GM18502 (cell line): ENCODE data around the gene LRRC14B.

Experiments
- ATAC-seq: cut with Tn5 transposase; IDR thresholded peaks from one replicate; pipeline ENCODE4 v1.9.1; 2021; ENCODE audit warnings: mild to moderate bottlenecking; ENCODE audit not compliant: unreplicated experiment, poor library complexity

LRRC14B gene

GRCh38 chr5:191036-191948 is at the start of gene LRRC14B:
TSS of gene LRRC14B (plus strand) at chr5:191495. CDS start at chr5:191539, 44 bp downstream.
- ATAC-seq: no peak

- ATAC-seq: no peak
These were observed 49.5 kb upstream of the LRRC14B start for GRCh38 chr5:141761-142160.

GRCh38 chr5:142246-142810 is 49.0 kb upstream of the LRRC14B start:
- ATAC-seq: no peak

- no peak for ATAC-seq
These were observed 48.3 kb upstream of the LRRC14B start for GRCh38 chr5:143041-143440.

- ATAC-seq: no peak
These were observed 46.4 kb upstream of the LRRC14B start for GRCh38 chr5:144941-145340.

- no peak for ATAC-seq
These were observed 45.5 kb upstream of the LRRC14B start for GRCh38 chr5:145585-146323.

- ATAC-seq: no peak
These were observed 43.5 kb upstream of the LRRC14B start for GRCh38 chr5:147751-148150.

- ATAC-seq: no peak
These were observed 41.4 kb upstream of the LRRC14B start for GRCh38 chr5:149745-150485.

GRCh38 chr5:150746-151145 is 40.5 kb upstream of the LRRC14B start:
- ATAC-seq: no peak

GRCh38 chr5:152077-152476 is 39.2 kb upstream of the LRRC14B start:
- no peak for ATAC-seq

- ATAC-seq: no peak
These were observed 38.0 kb upstream of the LRRC14B start for GRCh38 chr5:153256-153655.

GRCh38 chr5:154236-154635 is 37.1 kb upstream of the LRRC14B start:
- no peak for ATAC-seq

- ATAC-seq: no peak
These were observed 36.5 kb upstream of the LRRC14B start for GRCh38 chr5:154826-155225.

GRCh38 chr5:155651-156410 is 35.5 kb upstream of the LRRC14B start:
- no peak for ATAC-seq

- no peak for ATAC-seq
These were observed 34.8 kb upstream of the LRRC14B start for GRCh38 chr5:156411-157072.

GRCh38 chr5:157126-157715 is 34.1 kb upstream of the LRRC14B start:
- ATAC-seq: no peak

- ATAC-seq: no peak
These were observed 33.5 kb upstream of the LRRC14B start for GRCh38 chr5:157801-158200.

- no peak for ATAC-seq
These were observed 32.4 kb upstream of the LRRC14B start for GRCh38 chr5:158807-159447.
